Panc1 (cell line): Measurements from ENCODE around the gene CBARP.

Experiments used
- POLR2AphosphoS5 ChIP-seq: IDR thresholded peaks from 2 replicates; pipeline ENCODE4 v1.6.1; 2012; ENCODE audit warnings: mild to moderate bottlenecking, low read depth, low read length, moderate library complexity
- REST ChIP-seq, 2 experiments: IDR thresholded peaks; 2 replicates each; pipeline ENCODE4 v1.6.1; 2011 to 2012; ENCODE audit warnings: low read depth in 2 of 2, control low read depth in 1 of 2, low read length in 1 of 2, mild to moderate bottlenecking in 1 of 2, moderate library complexity in 1 of 2; ENCODE audit not compliant: insufficient read depth in 1 of 2
- TCF7L2 ChIP-seq: IDR thresholded peaks from 2 replicates; pipeline ENCODE4 v1.6.1; 2011; ENCODE audit warnings: mild to moderate bottlenecking, low read depth, low read length, inconsistent platforms
- TF ChIP-seq, protein P1 (sequence below): fragments of 450-650 bp; IDR thresholded peaks from 2 replicates; pipeline ENCODE4 v1.5.1; 2017; ENCODE audit warnings: mild to moderate bottlenecking

GRCh38 chr19:1231729-1232637, 5.8 kb downstream of the CBARP start:
- TF ChIP-seq, protein P1, sequence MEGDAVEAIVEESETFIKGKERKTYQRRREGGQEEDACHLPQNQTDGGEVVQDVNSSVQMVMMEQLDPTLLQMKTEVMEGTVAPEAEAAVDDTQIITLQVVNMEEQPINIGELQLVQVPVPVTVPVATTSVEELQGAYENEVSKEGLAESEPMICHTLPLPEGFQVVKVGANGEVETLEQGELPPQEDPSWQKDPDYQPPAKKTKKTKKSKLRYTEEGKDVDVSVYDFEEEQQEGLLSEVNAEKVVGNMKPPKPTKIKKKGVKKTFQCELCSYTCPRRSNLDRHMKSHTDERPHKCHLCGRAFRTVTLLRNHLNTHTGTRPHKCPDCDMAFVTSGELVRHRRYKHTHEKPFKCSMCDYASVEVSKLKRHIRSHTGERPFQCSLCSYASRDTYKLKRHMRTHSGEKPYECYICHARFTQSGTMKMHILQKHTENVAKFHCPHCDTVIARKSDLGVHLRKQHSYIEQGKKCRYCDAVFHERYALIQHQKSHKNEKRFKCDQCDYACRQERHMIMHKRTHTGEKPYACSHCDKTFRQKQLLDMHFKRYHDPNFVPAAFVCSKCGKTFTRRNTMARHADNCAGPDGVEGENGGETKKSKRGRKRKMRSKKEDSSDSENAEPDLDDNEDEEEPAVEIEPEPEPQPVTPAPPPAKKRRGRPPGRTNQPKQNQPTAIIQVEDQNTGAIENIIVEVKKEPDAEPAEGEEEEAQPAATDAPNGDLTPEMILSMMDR, result no peak
- TF ChIP-seq REST (IDR thresholded peaks at IDR 0.05; ENCODE audit: insufficient read depth in 1 of 2, low read depth in 2 of 2, low read length in 1 of 2) (no peak), POLR2AphosphoS5 (no peak), TCF7L2 (no peak)
